ENCODE measurements around the gene DYRK1B. TPM values are rescaled to one million over a fixed set of nuclear protein-coding genes. Genes with fewer than 3 reads are reported as not detected.

DYRK1B gene
- total RNA-seq, 4 donors from 2014 or later: 8.3 to 38.7 (median 17.3) TPM

GRCh38 chr19:39826311-39826945 lies 7.5 kb downstream of the DYRK1B start:
- Histone ChIP-seq H3K4me1 (peaks cover 0 to 16% (median 4%) of the 10 kb centered on the region in 4 donors), H3K27ac (no peak overlapping the region), H3K9me3 (no peaks in the 10 kb centered on the region), H3K27me3 (no peaks in the 10 kb centered on the region), H3K4me3 (no peak overlapping the region), H3K36me3 (peaks cover 0 to 61% (median 0%) of the 10 kb centered on the region in 3 donors)
- DNase-seq: peak in 1 of 3 donors; percentile 44
- no peak for TF ChIP-seq POLR2A (IDR thresholded peaks at IDR 0.05)
- TF ChIP-seq CTCF (IDR thresholded peaks at IDR 0.05): no peak

- TF ChIP-seq CTCF (IDR thresholded peaks at IDR 0.05) (no peak), POLR2A (IDR thresholded peaks at IDR 0.05) (no peak)
- no peaks in the 10 kb centered on the region for H3K27me3 ChIP-seq
- H3K9me3 ChIP-seq: no peaks in the 10 kb centered on the region
- DNase-seq: no peak
- no peak overlapping the region for H3K4me3 ChIP-seq
- H3K27ac ChIP-seq: no peak overlapping the region
- H3K4me1 ChIP-seq: peaks cover 0 to 16% (median 4%) of the 10 kb centered on the region in 4 donors
- peaks cover 0 to 53% (median 0%) of the 10 kb centered on the region in 3 donors for H3K36me3 ChIP-seq
These were observed 8.4 kb downstream of the DYRK1B start for GRCh38 chr19:39825531-39826076.

- DNase-seq: no peak
- Histone ChIP-seq H3K4me1 (peaks cover 0 to 16% (median 4%) of the 10 kb centered on the region in 4 donors), H3K4me3 (peak overlapping the region in 1 of 4 donors; percentile 66)
These were observed 8.9 kb downstream of the DYRK1B start for GRCh38 chr19:39825093-39825463.

GRCh38 chr19:39824143-39825092 lies 9.5 kb downstream of the DYRK1B start:
- DNase-seq: peak; percentile 85 to 95 (median 92)
- Histone ChIP-seq H3K36me3 (peaks cover 0 to 41% (median 0%) of the 10 kb centered on the region in 3 donors), H3K27ac (peak overlapping the region in 3 of 4 donors; percentile 57 to 74 (median 65)), H3K27me3 (no peaks in the 10 kb centered on the region), H3K4me3 (peak overlapping the region; percentile 38 to 76 (median 70)), H3K4me1 (peaks cover 0 to 16% (median 4%) of the 10 kb centered on the region in 4 donors), H3K9me3 (no peaks in the 10 kb centered on the region)
- peak in 4 of 6 experiments; percentile 18 to 33 (median 24) for TF ChIP-seq CTCF (IDR thresholded peaks at IDR 0.05)
- peak in 1 of 2 donors; percentile 43 for TF ChIP-seq POLR2A (IDR thresholded peaks at IDR 0.05)

More at GRCh38 chr19:39825093-39825463, 8.9 kb downstream of the DYRK1B start:
- no peak for TF ChIP-seq CTCF (IDR thresholded peaks at IDR 0.05)
- TF ChIP-seq POLR2A (IDR thresholded peaks at IDR 0.05): no peak
- Histone ChIP-seq H3K27me3 (no peaks in the 10 kb centered on the region), H3K9me3 (no peaks in the 10 kb centered on the region), H3K36me3 (peaks cover 0 to 48% (median 0%) of the 10 kb centered on the region in 3 donors), H3K27ac (peak overlapping the region in 2 of 4 donors; percentile 63 to 65)

GRCh38 chr19:39823686-39824085 lies 10.3 kb downstream of the DYRK1B start:
- Histone ChIP-seq H3K27ac (peak overlapping the region in 3 of 4 donors; percentile 57 to 74 (median 65)), H3K36me3 (peaks cover 0 to 36% (median 0%) of the 10 kb centered on the region in 3 donors), H3K4me3 (peak overlapping the region; percentile 38 to 76 (median 70)), H3K9me3 (no peaks in the 10 kb centered on the region), H3K4me1 (peaks cover 0 to 16% (median 4%) of the 10 kb centered on the region in 4 donors), H3K27me3 (no peaks in the 10 kb centered on the region)
- TF ChIP-seq POLR2A (IDR thresholded peaks at IDR 0.05) (no peak), CTCF (IDR thresholded peaks at IDR 0.05) (no peak)
- no peak for DNase-seq

Data from Peyer's patch (tissue), 4 donors.